GM04504 (cell line): Measurements from ENCODE around the gene SIPA1L2.

Source experiments
- DNase-seq: peaks from one replicate; pipeline ENCODE4 v3.0.0-alpha.2; 2012; ENCODE audit warnings: low read depth

SIPA1L2 gene

DNA sequence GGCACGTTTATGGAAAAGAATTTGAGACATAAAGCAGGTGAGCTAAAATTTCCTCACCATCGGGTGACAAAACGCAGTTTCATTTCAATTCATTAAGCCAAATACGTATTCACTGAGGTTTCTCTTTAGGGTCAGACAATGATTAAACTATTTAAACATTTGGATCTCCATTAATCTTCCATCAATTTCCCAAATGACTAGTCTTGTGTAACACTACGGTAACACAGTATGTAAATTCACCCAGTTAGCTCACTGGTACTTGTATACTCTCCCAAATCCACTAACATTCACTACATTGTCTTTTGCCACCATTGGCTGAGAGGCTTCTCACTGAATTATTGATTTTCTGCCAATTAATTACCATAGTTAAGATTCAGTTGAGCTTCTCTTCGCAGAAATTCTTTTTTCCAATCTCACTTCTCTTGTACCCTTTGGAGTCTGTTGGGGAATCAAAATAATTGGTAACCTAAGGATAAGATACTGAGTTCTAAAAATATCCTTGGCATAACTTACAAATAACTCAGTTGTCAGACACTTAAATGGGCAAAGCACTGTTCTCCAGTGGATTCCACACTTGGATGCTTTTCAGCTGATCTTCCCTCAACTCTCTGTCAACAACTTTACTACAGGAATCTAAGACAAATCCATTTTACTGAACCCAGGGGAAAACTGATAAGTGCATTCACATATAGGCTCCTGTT is 40.7 kb downstream of the SIPA1L2 start:
- no peak for DNase-seq

DNA sequence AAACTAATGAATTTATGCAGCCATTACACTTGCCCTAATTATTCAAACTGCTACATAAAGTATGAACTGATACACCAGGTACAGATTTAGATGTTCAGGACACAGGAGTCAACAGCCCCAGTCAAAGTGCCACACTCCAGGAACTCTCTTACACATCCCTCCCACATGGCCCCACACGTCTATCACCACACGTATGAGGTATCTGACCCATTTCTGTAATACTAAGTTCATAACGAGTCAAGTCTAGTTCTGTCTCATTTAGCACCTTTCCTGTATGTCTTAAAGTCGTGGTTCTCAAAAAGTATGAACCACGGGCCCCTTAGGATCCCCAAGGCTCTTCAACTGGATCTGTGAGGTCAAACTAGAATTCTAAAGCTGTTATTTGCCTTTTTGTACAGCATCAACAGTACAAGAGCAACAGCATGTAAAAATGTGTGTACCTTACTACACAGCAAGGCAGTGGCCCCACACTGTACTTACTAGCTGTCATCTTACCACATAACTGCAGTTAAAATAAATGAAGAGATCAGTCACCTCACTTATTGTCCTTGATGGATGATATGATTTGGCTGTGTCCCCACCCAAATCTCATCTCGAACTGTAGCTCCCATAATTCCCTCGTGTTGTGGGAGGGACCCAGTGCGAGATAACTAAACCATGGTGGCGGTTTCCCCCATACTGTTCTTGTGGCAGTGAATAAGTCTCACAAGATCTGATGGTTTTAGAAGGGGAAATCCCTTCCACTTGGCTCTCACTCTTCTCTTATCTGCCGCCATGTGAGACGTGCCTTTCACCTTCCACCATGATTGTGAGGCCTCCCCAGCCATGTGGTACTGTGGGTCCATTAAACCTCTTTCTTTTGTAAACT is 42.6 kb downstream of the SIPA1L2 start:
- no peak for DNase-seq

DNA sequence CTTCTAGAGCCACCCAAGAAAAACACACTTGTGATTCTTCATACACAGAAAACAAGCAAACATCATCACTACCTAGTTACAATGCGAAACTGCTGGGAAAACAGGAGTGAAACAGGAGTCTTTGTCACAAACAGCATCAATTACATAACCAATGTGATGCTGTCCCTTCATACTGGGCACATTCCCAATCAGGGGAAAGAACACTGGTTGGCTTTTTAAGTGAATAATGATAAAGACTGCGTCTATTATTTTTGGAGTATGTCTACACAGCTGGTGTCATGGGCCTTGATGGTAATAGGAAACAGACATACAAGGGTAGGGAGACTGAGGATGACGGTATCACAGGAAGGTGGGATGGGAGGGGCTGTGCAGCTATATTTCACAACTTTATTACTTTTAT is 43.3 kb downstream of the SIPA1L2 start:
- no peak for DNase-seq

DNA sequence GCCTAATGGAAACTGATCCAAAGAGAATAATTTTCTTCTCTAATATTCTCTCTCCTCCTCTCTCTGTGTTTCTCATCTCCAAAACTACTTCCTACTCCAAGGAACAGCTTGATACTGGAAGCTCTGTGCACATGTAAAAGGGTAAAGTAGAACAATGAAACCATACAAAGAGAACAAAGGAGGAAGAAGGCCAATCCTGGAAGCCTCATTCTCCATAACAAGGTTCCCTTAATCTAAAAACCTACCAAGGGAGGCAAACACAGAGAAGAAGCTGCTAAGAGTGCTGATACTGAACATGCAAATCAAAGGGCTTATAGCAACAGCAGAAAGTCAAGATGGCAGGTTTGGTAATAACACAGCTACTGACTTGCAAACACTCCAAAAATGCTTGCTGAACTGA is 44.4 kb downstream of the SIPA1L2 start:
- DNase-seq = no peak

DNA sequence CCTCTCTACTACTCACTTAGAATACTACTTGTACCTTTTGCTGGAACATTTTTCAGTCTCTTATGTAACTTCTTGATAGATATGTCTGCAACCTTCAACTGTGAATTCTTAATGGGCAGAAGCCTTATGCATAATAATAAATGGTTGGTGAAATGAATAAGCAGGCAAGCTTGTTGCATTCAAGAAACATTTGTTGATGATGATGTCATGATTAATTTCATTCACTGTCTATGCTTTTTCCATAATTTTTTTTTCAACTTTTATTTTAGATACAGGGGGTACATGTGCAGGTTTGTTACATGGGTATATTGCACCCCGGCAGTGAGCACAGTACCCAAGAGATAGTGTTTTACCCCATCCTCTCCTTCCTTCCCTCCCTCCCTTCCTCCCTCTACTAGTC is 48.0 kb downstream of the SIPA1L2 start:
- no peak for DNase-seq
